ENCODE data around the gene TRIM38. TPM values are rescaled to one million over a fixed set of nuclear protein-coding genes. Genes with fewer than 3 reads are reported as not detected.
A peak's percentile ranks its signal among the peaks of the same experiment; 100 is the strongest.
"Not testable (repeated sequence)": the region's sequence is repeated elsewhere in the genome, so short reads cannot be mapped to it uniquely, and the experiment has no call there.

The TRIM38 gene
- total RNA-seq, 5 donors from 2014 or later (not counting 1 experiment from before 2014, with no cell fraction given): 20.5 to 29.3 (median 26.2) TPM

DNA sequence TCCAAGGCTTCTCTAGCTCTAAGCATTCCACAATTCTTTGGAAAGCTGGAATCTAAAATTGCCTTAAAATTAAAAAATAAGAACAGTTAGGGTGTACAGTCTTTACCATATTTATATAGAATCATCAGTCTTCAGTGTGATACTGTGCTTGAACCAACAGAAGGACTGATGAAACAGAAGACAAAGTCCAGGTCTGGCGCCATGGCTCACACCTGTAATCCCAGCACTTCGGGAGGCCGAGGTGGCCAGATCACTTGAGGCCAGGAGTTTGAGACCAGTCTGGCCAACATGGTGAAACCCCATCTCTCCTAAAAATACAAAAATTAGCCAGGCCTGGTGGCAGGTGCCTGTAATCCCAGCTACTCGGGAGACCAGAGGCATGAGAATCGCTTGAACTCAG is 51.8 kb downstream of the TRIM38 start:
- H3K9me3 Mint-ChIP-seq; H3K27ac Mint-ChIP-seq; H3K9me3 ChIP-seq; H3K27me3 ChIP-seq (replicated peaks in 1 of 2; ENCODE audit: control insufficient read depth in 2 of 2, extremely low read depth in 1 of 2, insufficient read depth in 2 of 2, low read length in 1 of 2); H3K4me3 Mint-ChIP-seq; H3K27me3 Mint-ChIP-seq; H3K36me3 Mint-ChIP-seq; POLR2A ChIA-PET; H3K36me3 ChIP-seq (ENCODE audit: control insufficient read depth in 2 of 2, extremely low read depth in 1 of 2, insufficient read depth in 1 of 2, low read length in 1 of 2); ATAC-seq (replicated peaks in 1 of 4); DNase-seq; H3K4me3 ChIP-seq (ENCODE audit: control insufficient read depth in 1 of 2, extremely low read depth in 1 of 2, low read length in 1 of 2); H3K27ac ChIP-seq (ENCODE audit: low read length): not testable (repeated sequence)
- peaks cover 8 to 13% (median 10%) of the 10 kb centered on the region in 3 donors for H3K4me1 Mint-ChIP-seq
- peaks cover 5 to 18% of the 10 kb centered on the region in 2 experiments for H3K4me1 ChIP-seq (ENCODE audit: control insufficient read depth in 1 of 2, extremely low read depth in 1 of 2, insufficient read depth in 2 of 2, low read length in 2 of 2)
- WGBS (ENCODE audit: insufficient coverage): 68% methylated on average over 3 of the region's 5 CpGs
- CTCF ChIA-PET: interaction anchor here in 1 of 2 donors (1.8 kb wide), 1 partner anchor 22 kb away, joined by 6 read pairs; no protein-coding TSS in a partner anchor

DNA sequence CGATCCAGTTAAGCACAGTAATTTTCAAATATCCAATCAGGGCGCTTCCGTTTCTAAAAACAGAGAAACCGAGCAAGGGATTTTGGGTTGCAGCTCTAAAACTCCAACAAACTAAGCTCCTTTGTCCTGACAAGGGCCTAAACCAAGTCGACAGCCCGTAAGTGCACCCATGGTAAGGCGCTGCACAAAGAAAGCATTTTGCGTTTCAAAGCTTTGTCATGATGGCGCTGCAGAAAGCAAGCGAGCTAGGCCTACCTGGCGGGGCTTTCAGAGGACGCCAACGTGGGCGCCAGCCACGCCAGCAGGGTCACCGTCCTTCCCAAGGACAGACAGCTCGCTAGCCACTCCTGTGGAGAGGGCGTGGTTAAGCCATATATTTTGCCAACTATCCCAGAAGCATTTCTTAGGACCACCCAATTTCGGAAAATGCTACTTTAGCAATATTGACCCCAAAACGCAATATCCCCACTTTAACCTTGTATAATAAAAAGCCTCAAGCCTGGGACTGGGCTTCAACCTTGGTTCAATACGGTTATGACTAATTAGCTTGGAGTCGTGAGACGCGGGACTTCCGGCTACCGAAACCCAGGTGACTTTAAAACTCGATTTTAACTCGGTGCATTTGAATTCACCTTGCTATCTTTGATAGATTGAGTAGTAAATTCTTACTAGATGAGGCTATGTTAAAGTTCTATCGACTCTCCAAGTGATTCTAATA is 53.8 kb downstream of the TRIM38 start:
- H3K4me1 Mint-ChIP-seq: peaks cover 16 to 19% (median 18%) of the 10 kb centered on the region in 3 donors
- POLR2A ChIA-PET: interaction anchor here (0.6 to 2.5 kb wide), 13 partner anchors 10 to 1131 kb away, joined by 3 to 15 read pairs (median 4); a partner anchor contains a TSS
- Histone ChIP-seq H3K4me3 (ENCODE audit: control insufficient read depth in 1 of 2, extremely low read depth in 1 of 2, low read length in 1 of 2) (no peak overlapping the region), H3K27ac (ENCODE audit: low read length) (no peak overlapping the region), H3K36me3 (ENCODE audit: control insufficient read depth in 2 of 2, extremely low read depth in 1 of 2, insufficient read depth in 1 of 2, low read length in 1 of 2) (no peaks in the 10 kb centered on the region), H3K9me3 (no peaks in the 10 kb centered on the region), H3K4me1 (ENCODE audit: control insufficient read depth in 1 of 2, extremely low read depth in 1 of 2, insufficient read depth in 2 of 2, low read length in 2 of 2) (peaks cover 5 to 30% of the 10 kb centered on the region in 2 experiments), H3K27me3 (replicated peaks in 1 of 2; ENCODE audit: control insufficient read depth in 2 of 2, extremely low read depth in 1 of 2, insufficient read depth in 2 of 2, low read length in 1 of 2) (no peaks in the 10 kb centered on the region)
- peak overlapping the region in 1 of 2 donors; percentile 48 for H3K27ac Mint-ChIP-seq
- no peaks in the 10 kb centered on the region for H3K36me3 Mint-ChIP-seq
- DNase-seq: no peak
- peaks cover 0 to 4% (median 3%) of the 10 kb centered on the region in 3 donors for H3K9me3 Mint-ChIP-seq
- H3K4me3 Mint-ChIP-seq: peak overlapping the region; percentile 43 to 81 (median 76)
- no peaks in the 10 kb centered on the region for H3K27me3 Mint-ChIP-seq
- 97% methylated on average over 21 of the region's 29 CpGs for WGBS (ENCODE audit: insufficient coverage)
- CTCF ChIA-PET: interaction anchor here (0.5 to 3.0 kb wide), 13 partner anchors 10 to 989 kb away, joined by 3 to 15 read pairs (median 6); a partner anchor contains a TSS
- ATAC-seq (replicated peaks in 1 of 4): no peak

DNA sequence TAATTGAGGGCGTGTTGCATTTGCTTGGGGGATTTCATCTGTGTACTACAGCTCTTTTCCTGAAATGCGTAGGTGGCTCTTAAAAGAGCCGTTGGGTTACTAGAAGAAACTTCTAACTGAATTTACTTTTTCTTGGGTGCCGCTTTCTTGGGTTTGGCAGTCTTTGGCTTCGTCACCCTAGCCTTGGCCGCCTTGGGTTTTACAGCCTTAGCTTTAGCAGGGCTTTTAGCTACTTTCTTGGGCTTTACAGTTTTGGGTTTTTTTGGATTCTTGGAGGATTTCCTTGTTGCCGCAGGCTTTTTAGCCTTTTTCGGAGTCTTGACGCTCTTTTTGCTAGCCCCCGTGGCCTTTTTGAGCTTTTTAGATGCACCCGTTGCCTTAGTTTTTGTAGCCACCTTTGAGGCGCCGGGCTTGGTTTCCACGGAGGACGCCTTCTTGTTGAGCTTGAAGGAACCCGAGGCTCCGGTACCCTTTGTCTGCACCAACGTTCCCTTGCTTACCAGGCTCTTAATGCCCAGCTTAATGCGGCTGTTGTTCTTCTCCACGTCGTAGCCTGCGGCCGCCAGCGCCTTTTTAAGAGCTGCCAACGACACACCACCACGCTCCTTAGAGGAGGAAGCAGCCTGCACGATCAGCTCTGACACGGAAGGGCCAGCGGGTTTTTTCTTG is 54.5 kb downstream of the TRIM38 start:
- no peaks in the 10 kb centered on the region for H3K36me3 Mint-ChIP-seq
- H3K4me1 ChIP-seq (ENCODE audit: control insufficient read depth in 1 of 2, extremely low read depth in 1 of 2, insufficient read depth in 2 of 2, low read length in 2 of 2): peaks cover 7 to 35% of the 10 kb centered on the region in 2 experiments
- POLR2A ChIA-PET: interaction anchor here (0.6 to 2.5 kb wide), 19 partner anchors 9 to 1130 kb away, joined by 3 to 15 read pairs (median 4); a partner anchor contains a TSS
- H3K27me3 ChIP-seq (replicated peaks in 1 of 2; ENCODE audit: control insufficient read depth in 2 of 2, extremely low read depth in 1 of 2, insufficient read depth in 2 of 2, low read length in 1 of 2): no peaks in the 10 kb centered on the region
- H3K9me3 Mint-ChIP-seq: peaks cover 0 to 4% (median 3%) of the 10 kb centered on the region in 3 donors
- H3K27ac ChIP-seq (ENCODE audit: low read length): peak overlapping the region; percentile 43
- WGBS (ENCODE audit: insufficient coverage): 43% methylated on average over 28 of the region's 29 CpGs
- peak overlapping the region; percentile 81 to 87 for H3K27ac Mint-ChIP-seq
- DNase-seq (no peak), ATAC-seq (replicated peaks in 1 of 4) (peak in 1 of 4 experiments; percentile 1)
- no peaks in the 10 kb centered on the region for H3K9me3 ChIP-seq
- no peaks in the 10 kb centered on the region for H3K36me3 ChIP-seq (ENCODE audit: control insufficient read depth in 2 of 2, extremely low read depth in 1 of 2, insufficient read depth in 1 of 2, low read length in 1 of 2)
- no peaks in the 10 kb centered on the region for H3K27me3 Mint-ChIP-seq
- H3K4me1 Mint-ChIP-seq: peaks cover 23 to 25% (median 25%) of the 10 kb centered on the region in 3 donors
- CTCF ChIA-PET: interaction anchor here (0.5 to 3.0 kb wide), 18 partner anchors 9 to 1437 kb away, joined by 3 to 15 read pairs (median 4); a partner anchor contains a TSS
- peak overlapping the region; percentile 34 to 61 for H3K4me3 ChIP-seq (ENCODE audit: control insufficient read depth in 1 of 2, extremely low read depth in 1 of 2, low read length in 1 of 2)
- H3K4me3 Mint-ChIP-seq: peak overlapping the region; percentile 68 to 81 (median 76)

DNA sequence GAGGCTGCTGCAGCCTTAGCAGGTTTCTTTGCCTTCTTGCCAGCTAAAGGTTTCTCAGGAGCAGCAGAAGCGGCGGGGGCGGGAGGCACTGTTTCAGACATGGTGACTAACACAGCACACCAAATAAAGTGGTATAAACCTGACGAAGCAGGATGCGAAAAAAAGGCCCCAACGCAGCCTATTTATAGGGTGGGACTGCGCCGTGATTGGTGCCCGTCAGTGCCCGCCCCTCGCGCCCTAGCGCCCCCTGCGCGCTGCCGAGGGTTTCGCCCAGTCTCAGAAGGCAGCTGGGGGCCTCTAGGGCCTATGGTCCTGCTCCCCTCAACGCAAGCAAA is 55.0 kb downstream of the TRIM38 start:
- Histone ChIP-seq H3K9me3 (no peaks in the 10 kb centered on the region), H3K4me3 (ENCODE audit: control insufficient read depth in 1 of 2, extremely low read depth in 1 of 2, low read length in 1 of 2) (peak overlapping the region; percentile 34 to 61), H3K4me1 (ENCODE audit: control insufficient read depth in 1 of 2, extremely low read depth in 1 of 2, insufficient read depth in 2 of 2, low read length in 2 of 2) (peaks cover 12 to 37% of the 10 kb centered on the region in 2 experiments), H3K27me3 (replicated peaks in 1 of 2; ENCODE audit: control insufficient read depth in 2 of 2, extremely low read depth in 1 of 2, insufficient read depth in 2 of 2, low read length in 1 of 2) (no peaks in the 10 kb centered on the region), H3K36me3 (ENCODE audit: control insufficient read depth in 2 of 2, extremely low read depth in 1 of 2, insufficient read depth in 1 of 2, low read length in 1 of 2) (no peaks in the 10 kb centered on the region), H3K27ac (ENCODE audit: low read length) (peak overlapping the region; percentile 43)
- Mint-ChIP-seq H3K9me3 (peaks cover 0 to 4% (median 3%) of the 10 kb centered on the region in 3 donors), H3K4me1 (peaks cover 28 to 30% (median 30%) of the 10 kb centered on the region in 3 donors), H3K36me3 (no peaks in the 10 kb centered on the region), H3K27ac (peak overlapping the region; percentile 81 to 87), H3K4me3 (peak overlapping the region; percentile 68 to 81 (median 76)), H3K27me3 (no peaks in the 10 kb centered on the region)
- 21% methylated on average over 16 of the region's 18 CpGs for WGBS (ENCODE audit: insufficient coverage)
- ChIA-PET POLR2A (interaction anchor here (0.6 to 2.5 kb wide), 17 partner anchors 9 to 1129 kb away, joined by 3 to 15 read pairs (median 4); a partner anchor contains a TSS), CTCF (interaction anchor here (0.5 to 3.0 kb wide), 14 partner anchors 9 to 1437 kb away, joined by 3 to 15 read pairs (median 4); a partner anchor contains a TSS)
- peak; percentile 55 to 79 (median 71) for DNase-seq
- peak; percentile 9 to 36 (median 21) for ATAC-seq (replicated peaks in 1 of 4)

DNA sequence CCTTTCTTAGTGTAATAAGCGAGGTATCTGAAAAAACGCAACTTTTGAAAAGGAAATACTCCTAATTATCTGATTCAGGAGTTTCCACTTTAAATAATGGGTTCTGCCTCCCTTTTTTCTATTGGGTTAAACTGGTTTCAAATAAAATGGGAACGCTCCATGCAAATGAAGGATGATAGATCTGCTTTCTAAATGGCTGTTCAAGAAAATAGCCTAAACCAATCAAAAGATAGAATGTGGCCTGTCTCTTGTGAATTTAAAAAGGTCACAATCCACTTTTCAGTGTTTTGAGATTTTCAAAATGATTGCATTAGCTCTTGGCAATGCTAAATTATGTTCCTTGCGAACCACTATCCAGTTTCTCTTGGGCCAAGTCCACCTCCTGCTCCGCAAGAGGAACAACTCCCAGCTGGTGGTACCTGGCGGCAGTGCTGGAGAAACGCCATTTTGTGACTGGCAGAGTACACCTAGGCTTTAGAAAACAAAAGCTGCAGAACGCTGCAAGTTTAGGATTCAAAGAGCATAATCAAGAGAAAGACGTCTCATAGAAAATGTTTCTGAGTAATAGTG is 56.7 kb downstream of the TRIM38 start:
- H3K27me3 ChIP-seq (replicated peaks in 1 of 2; ENCODE audit: control insufficient read depth in 2 of 2, extremely low read depth in 1 of 2, insufficient read depth in 2 of 2, low read length in 1 of 2): no peaks in the 10 kb centered on the region
- no peaks in the 10 kb centered on the region for H3K9me3 ChIP-seq
- Mint-ChIP-seq H3K27ac (no peak overlapping the region), H3K4me1 (peaks cover 28 to 33% (median 32%) of the 10 kb centered on the region in 3 donors), H3K4me3 (peak overlapping the region in 2 of 3 donors; percentile 9 to 85), H3K36me3 (no peaks in the 10 kb centered on the region), H3K9me3 (peaks cover 0 to 4% (median 3%) of the 10 kb centered on the region in 3 donors), H3K27me3 (no peaks in the 10 kb centered on the region)
- CTCF ChIA-PET: interaction anchor here in 1 of 2 donors (0.5 to 3.1 kb wide), 5 partner anchors 11 to 24 kb away, joined by 3 to 23 read pairs (median 9); a partner anchor contains a TSS
- POLR2A ChIA-PET: interaction anchor here (0.5 to 15.4 kb wide), 19 partner anchors 12 to 1300 kb away, joined by 3 to 682 read pairs (median 6); partner anchors contain the start of gene TRIM38 (in 1 of the 2)
- peaks cover 13 to 37% of the 10 kb centered on the region in 2 experiments for H3K4me1 ChIP-seq (ENCODE audit: control insufficient read depth in 1 of 2, extremely low read depth in 1 of 2, insufficient read depth in 2 of 2, low read length in 2 of 2)
- no peak for ATAC-seq (replicated peaks in 1 of 4)
- no peak for DNase-seq
- no peak overlapping the region for H3K4me3 ChIP-seq (ENCODE audit: control insufficient read depth in 1 of 2, extremely low read depth in 1 of 2, low read length in 1 of 2)
- WGBS (ENCODE audit: insufficient coverage): 97% methylated on average over 4 of the region's 9 CpGs
- H3K36me3 ChIP-seq (ENCODE audit: control insufficient read depth in 2 of 2, extremely low read depth in 1 of 2, insufficient read depth in 1 of 2, low read length in 1 of 2): no peaks in the 10 kb centered on the region
- no peak overlapping the region for H3K27ac ChIP-seq (ENCODE audit: low read length)
